Heart left ventricle (tissue), 16 donors: Measurements from ENCODE around the gene SAA4. TPM values are rescaled to one million over a fixed set of nuclear protein-coding genes. Genes with fewer than 3 reads are reported as not detected.
"Not testable (repeated sequence)": the region's sequence is repeated elsewhere in the genome, so short reads cannot be mapped to it uniquely, and the experiment has no call there.

Source experiments
- ATAC-seq, 4 donors: fragments of 200-7000 bp; cut with Tn5 transposase; one replicate each; pipeline ENCODE4 v1.9.1; 2020 to 2022; ENCODE audit warnings: moderate library complexity in 4 of 4, mild to moderate bottlenecking in 3 of 4, moderate number of reproducible peaks in 1 of 4
- DNase-seq, 5 donors: peaks; one replicate each; pipeline ENCODE4 v3.0.0-alpha.2; 2020
- H3K27ac ChIP-seq, 12 donors: fragments of 200-600 bp; sonication (generic) in 4 of 12; one replicate each; pipeline versions ENCODE4 v1.5.0 to v1.8.0; 2016 to 2022; ENCODE audit warnings: mild to moderate bottlenecking in 2 of 12
- H3K27me3 ChIP-seq, 9 donors: fragments of 200-600 bp; sonication (generic) in 2 of 9; one replicate each; pipeline versions ENCODE4 v1.5.1 to v1.8.0; 2016 to 2022; ENCODE audit warnings: mild to moderate bottlenecking in 3 of 9
- H3K36me3 ChIP-seq, 9 donors: fragments of 200-600 bp; sonication (generic) in 2 of 9; one replicate each; pipeline versions ENCODE4 v1.5.0 to v1.8.0; 2018 to 2022; ENCODE audit warnings: mild to moderate bottlenecking in 2 of 9
- H3K4me1 ChIP-seq, 12 donors: fragments of 200-600 bp; sonication (generic) in 4 of 12; one replicate each; pipeline versions ENCODE4 v1.5.0 to v1.8.0; 2016 to 2022; ENCODE audit warnings: mild to moderate bottlenecking in 3 of 12
- H3K4me3 ChIP-seq, 12 donors: fragments of 200-600 bp; sonication (generic) in 4 of 12; one replicate each; pipeline versions ENCODE4 v1.5.0 to v1.8.0; 2017 to 2022; ENCODE audit warnings: mild to moderate bottlenecking in 9 of 12, moderate library complexity in 4 of 12
- H3K9me3 ChIP-seq, 12 donors: fragments of 200-600 bp; sonication (generic) in 4 of 12; one replicate each; pipeline versions ENCODE4 v1.5.0 to v1.8.0; 2016 to 2022; ENCODE audit warnings: mild to moderate bottlenecking in 1 of 12
- POLR2A ChIP-seq, 2 donors: fragments of 450-650 bp; IDR thresholded peaks; one replicate each; pipeline ENCODE4 v1.6.1; 2017; ENCODE audit warnings: antibody characterized with exemption in 2 of 2, mild to moderate bottlenecking in 2 of 2, moderate library complexity in 2 of 2
- WGBS, 4 donors: extraction: QIAGEN DNeasy Blood & Tissue Kit in 2 of 4; methylation state at CpG; one replicate each; pipeline versions ENCODE4 v1.1.5 to v1.1.7; 2013 to 2018; 5-methylcytosine and 5-hydroxymethylcytosine counted together
- intact Hi-C, 10 donors: fragments of 100-400 bp; cut with DNase I; formaldehyde crosslinking; loops; one replicate each; pipeline versions ENCODE4 v1.11.1 to v1.14.2; 2022
- polyA plus RNA-seq, 2 donors: library from polyadenylated mRNA; stranded (reverse); fragments of 200-250 nt; gene quantifications; one replicate each; pipeline ENCODE4 v1.2.3, GENCODE V29; 2013
- total RNA-seq, 9 donors: library from RNA; depleted of rRNA in 2 of 9; stranded (reverse); fragments of >200 nt in 2 of 9; fragmentation: NEBNext Ultra II Directional in 3 of 9; extraction: Animal tissue kit (Norgen Biotek cat#: 25700) in 3 of 9; gene quantifications; one replicate each; pipeline versions ENCODE4 v1.1.0 to v1.2.4, GENCODE V29; 2016 to 2023
- TF ChIP-seq, protein P1 (sequence below), 12 donors: fragments of 200-600 bp; sonication (generic) in 4 of 12; IDR thresholded peaks; one replicate each; pipeline versions ENCODE4 v1.5.0 to v1.8.0; 2018 to 2022; ENCODE audit warnings: antibody characterized with exemption in 12 of 12, mild to moderate bottlenecking in 5 of 12
- donor health status: ischemic (EF 13 %, LVEDD 7.1; RV severe dilation, severe dysfunction).
- donor health status: healthy with polysubstance abuse.
- donor health status: DM: no; HTN: yes; CAD: no.
- donor health status: DM: no; HTN: no; CAD: no.
- donor health status: ischemic (EF 25% LVEDD 6.9; RV normal size, moderate dysfunction).
- donor health status: ischemic (EF 25% LVEDD 5.7; RV mildly dilated, moderate dysfunction).
- donor health status: healthy.
- donor health status: DM: yes; HTN: yes; CAD: no.
- donor health status: ischemic (EF 35%, LVEDD 5.7; RV mildly dilated, moderate dysfunction).
- donor health status: nonischemic (EF 11% LVEDD 7.7; RV severe dilation, severe dysfunction).
- donor health status: DM: yes; HTN: yes; CAD: no.
- donor health status: PGD.
- donor health status: ischemic (EF 29% LVEDD 5.4; RV normal size, mild dysfunction).
- donor health status: nonischemic (EF 23%, LVEDD 6.1; RV moderate dilation, normal function).

SAA4 gene
- total and polyA plus RNA-seq, 11 donors = not detected

DNA sequence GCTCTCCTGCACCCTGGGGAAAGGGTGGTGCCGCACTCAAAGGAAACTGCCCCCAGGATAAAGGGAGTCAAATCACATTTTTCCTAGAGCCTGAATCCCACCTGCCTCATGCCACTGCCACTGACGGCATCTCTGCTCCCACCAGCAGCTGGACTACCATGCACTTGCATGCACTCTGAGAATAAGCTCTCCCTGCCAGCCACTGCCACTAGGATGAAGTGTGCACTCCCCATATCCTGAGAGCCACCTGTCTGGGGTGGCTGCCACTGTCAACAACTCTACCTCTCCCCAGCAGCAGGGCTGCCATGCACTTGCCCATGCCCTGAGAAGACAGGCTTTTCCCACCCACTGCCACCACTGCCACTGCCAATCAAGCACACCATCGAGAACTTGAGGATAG is 32.4 kb downstream of the SAA4 start:
- no peaks in the 10 kb centered on the region for H3K36me3 ChIP-seq
- H3K4me1 ChIP-seq = no peaks in the 10 kb centered on the region
- WGBS, 4 donors = 73 to 91% (median 86%) methylated on average over 3 of the region's 3 CpGs
- no peak for ATAC-seq
- H3K27me3 ChIP-seq = peaks cover 0 to 42% (median 6%) of the 10 kb centered on the region in 9 donors
- H3K27ac ChIP-seq = no peak overlapping the region
- peaks cover 0 to 4% (median 0%) of the 10 kb centered on the region in 12 donors for H3K9me3 ChIP-seq
- intact Hi-C loops = no loop called here
- DNase-seq = no peak
- no peak overlapping the region for H3K4me3 ChIP-seq
- TF ChIP-seq POLR2A (IDR thresholded peaks at IDR 0.05) = no peak
- TF ChIP-seq, protein P1, sequence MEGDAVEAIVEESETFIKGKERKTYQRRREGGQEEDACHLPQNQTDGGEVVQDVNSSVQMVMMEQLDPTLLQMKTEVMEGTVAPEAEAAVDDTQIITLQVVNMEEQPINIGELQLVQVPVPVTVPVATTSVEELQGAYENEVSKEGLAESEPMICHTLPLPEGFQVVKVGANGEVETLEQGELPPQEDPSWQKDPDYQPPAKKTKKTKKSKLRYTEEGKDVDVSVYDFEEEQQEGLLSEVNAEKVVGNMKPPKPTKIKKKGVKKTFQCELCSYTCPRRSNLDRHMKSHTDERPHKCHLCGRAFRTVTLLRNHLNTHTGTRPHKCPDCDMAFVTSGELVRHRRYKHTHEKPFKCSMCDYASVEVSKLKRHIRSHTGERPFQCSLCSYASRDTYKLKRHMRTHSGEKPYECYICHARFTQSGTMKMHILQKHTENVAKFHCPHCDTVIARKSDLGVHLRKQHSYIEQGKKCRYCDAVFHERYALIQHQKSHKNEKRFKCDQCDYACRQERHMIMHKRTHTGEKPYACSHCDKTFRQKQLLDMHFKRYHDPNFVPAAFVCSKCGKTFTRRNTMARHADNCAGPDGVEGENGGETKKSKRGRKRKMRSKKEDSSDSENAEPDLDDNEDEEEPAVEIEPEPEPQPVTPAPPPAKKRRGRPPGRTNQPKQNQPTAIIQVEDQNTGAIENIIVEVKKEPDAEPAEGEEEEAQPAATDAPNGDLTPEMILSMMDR (IDR thresholded peaks at IDR 0.05) = no peak

DNA sequence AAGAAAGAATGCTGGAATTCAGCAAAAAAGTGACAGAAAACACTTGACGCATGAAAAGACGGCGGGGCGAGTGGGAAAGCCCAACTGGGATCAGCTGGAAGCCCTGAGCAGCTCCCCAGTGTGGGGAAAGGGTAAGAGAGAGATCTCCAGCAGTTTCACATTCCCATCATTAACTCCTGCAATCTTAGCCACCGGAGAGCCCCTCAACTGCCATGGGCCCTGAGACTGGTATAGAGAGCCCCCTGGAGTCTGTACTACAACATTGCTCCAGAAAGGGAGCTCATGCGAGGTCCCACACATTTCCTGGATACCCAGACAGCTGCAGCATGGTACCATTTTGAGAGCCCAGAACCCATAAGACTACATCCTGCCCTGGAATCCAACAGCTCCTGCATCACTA is 32.9 kb downstream of the SAA4 start:
- WGBS, 4 donors = 4 to 9% (median 7%) methylated on average over 6 of the region's 6 CpGs
- intact Hi-C loops = no loop called here
- H3K27me3 ChIP-seq = peaks cover 0 to 37% (median 4%) of the 10 kb centered on the region in 9 donors
- DNase-seq = no peak
- ATAC-seq = no peak
- peaks cover 0 to 4% (median 0%) of the 10 kb centered on the region in 12 donors for H3K9me3 ChIP-seq
- H3K36me3 ChIP-seq = no peaks in the 10 kb centered on the region
- H3K4me3 ChIP-seq = no peak overlapping the region
- H3K27ac ChIP-seq = no peak overlapping the region
- no peaks in the 10 kb centered on the region for H3K4me1 ChIP-seq
- TF ChIP-seq, protein P1 (IDR thresholded peaks at IDR 0.05) = peak in 3 of 12 donors; percentile 14 to 20 (median 14)
- TF ChIP-seq POLR2A (IDR thresholded peaks at IDR 0.05) = no peak

DNA sequence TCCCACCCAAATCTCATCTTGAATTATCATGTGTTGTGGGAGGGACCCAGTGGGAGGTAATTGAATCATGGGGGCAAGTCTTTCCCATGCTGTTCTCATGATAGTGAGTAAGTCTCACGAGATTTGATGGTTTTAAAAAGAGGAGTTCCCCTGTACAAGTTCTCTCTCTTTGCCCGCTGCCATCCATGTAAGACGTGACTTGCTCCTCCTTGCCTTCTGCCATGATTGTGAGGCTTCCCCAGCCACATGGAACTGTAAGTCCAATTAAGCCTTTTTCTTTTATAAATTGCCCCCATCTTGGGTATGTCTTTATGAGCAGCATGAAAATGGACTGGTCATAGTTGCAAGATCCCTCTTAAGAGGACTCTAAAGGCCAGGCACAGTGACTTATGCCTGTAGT is 38.9 kb downstream of the SAA4 start:
- intact Hi-C loops, H3K27me3 ChIP-seq, H3K9me3 ChIP-seq, H3K27ac ChIP-seq, H3K4me1 ChIP-seq, ATAC-seq, DNase-seq, H3K4me3 ChIP-seq, H3K36me3 ChIP-seq: not testable (repeated sequence)
- WGBS, 4 donors = 51 to 83% (median 67%) methylated on average over 3 of the region's 3 CpGs

DNA sequence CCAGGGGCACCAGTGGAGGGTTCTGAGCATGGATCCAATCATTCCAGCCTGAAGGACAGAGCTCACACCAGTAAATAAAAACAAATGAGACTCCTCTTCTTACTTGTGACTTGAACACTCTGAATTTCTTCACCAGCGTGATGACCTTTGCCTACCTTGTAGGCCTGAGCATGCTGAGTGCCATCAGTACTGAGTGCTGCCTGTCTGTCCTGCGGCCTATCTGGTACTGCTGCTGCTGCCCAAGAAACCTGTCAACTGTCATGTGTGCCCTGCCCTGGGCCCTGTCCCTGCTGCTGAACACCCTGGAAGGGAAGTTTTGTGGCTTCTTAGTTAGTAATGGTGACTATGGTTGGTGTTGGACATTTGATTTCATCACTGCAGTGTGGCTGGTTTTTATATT is 40.1 kb downstream of the SAA4 start:
- WGBS, 4 donors = 85 to 93% (median 88%) methylated on average over 2 of the region's 2 CpGs

More for the DNA sequence above, 40.1 kb downstream of the SAA4 start:
- intact Hi-C loops = no loop called here
- H3K27ac ChIP-seq = no peak overlapping the region
- H3K4me3 ChIP-seq = no peak overlapping the region
- DNase-seq = no peak
- no peak for ATAC-seq
- TF ChIP-seq, protein P1 (IDR thresholded peaks at IDR 0.05) = no peak
- TF ChIP-seq POLR2A (IDR thresholded peaks at IDR 0.05) = no peak
- H3K27me3 ChIP-seq = peaks cover 0 to 6% (median 0%) of the 10 kb centered on the region in 9 donors
- no peaks in the 10 kb centered on the region for H3K4me1 ChIP-seq
- H3K36me3 ChIP-seq = no peaks in the 10 kb centered on the region
- H3K9me3 ChIP-seq = peaks cover 0 to under 1% (median 0%) of the 10 kb centered on the region in 12 donors
